Activated naive CD4-positive, alpha-beta T cell treated with anti-CD3 and anti-CD28 coated beads, Interleukin-2, amount 50 U/mL, for 24 hours (primary cell): ENCODE data around the gene SLC24A3.

Experiments used
- H3K27ac Mint-ChIP-seq: one replicate; pipeline ENCODE4 v1.8.0; 2021; ENCODE audit warnings: mild to moderate bottlenecking, mixed read lengths
- H3K27me3 Mint-ChIP-seq: one replicate; pipeline ENCODE4 v1.8.0; 2021; ENCODE audit warnings: mixed read lengths
- H3K36me3 Mint-ChIP-seq: one replicate; pipeline ENCODE4 v1.8.0; 2021; ENCODE audit warnings: mixed read lengths
- H3K4me1 Mint-ChIP-seq: one replicate; pipeline ENCODE4 v1.8.0; 2021; ENCODE audit warnings: mixed read lengths
- H3K4me3 Mint-ChIP-seq: one replicate; pipeline ENCODE4 v1.8.0; 2021; ENCODE audit warnings: mild to moderate bottlenecking, mixed read lengths
- H3K9me3 Mint-ChIP-seq: one replicate; pipeline ENCODE4 v1.8.0; 2021; ENCODE audit warnings: mixed read lengths

The SLC24A3 gene

DNA sequence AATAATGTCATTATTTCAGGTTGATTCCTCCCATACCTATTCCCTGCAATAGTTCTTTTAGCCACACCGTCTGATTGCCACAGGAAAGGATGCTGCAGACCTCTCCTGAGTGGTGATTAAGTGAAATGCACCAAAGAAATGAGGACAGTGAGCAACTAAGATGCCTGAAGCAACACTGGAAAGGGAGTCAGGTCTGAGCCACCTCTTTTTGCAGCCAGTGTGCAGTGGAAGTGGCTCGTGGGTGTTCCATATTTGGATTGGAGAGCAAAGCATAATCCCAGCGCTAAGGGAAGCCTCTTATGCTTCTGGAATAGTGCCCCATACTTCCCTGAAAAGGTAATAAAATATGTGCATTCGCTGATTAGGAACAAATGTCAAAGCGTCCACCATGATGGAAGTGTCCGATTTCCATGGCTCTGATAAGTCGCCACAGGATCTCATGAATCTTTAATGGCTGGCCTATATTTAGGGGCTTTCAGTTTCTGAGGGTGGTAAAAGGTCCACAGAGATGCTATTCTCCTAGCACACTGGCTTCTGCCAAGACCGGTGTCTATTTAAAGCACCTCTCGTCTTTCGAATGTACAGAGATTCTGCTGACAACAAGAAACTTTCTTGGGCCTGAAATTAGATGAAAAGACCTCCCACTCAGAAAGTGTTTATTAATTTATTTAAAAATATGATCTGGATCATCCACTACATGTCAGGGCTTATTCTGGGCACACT lies 253.9 kb downstream of the SLC24A3 start:
- H3K4me1 Mint-ChIP-seq, result no peaks in the 10 kb centered on the region
- H3K36me3 Mint-ChIP-seq, result no peaks in the 10 kb centered on the region
- no peak overlapping the region for H3K27ac Mint-ChIP-seq
- H3K27me3 Mint-ChIP-seq, result no peaks in the 10 kb centered on the region
- H3K9me3 Mint-ChIP-seq, result no peaks in the 10 kb centered on the region
- H3K4me3 Mint-ChIP-seq, result no peak overlapping the region

DNA sequence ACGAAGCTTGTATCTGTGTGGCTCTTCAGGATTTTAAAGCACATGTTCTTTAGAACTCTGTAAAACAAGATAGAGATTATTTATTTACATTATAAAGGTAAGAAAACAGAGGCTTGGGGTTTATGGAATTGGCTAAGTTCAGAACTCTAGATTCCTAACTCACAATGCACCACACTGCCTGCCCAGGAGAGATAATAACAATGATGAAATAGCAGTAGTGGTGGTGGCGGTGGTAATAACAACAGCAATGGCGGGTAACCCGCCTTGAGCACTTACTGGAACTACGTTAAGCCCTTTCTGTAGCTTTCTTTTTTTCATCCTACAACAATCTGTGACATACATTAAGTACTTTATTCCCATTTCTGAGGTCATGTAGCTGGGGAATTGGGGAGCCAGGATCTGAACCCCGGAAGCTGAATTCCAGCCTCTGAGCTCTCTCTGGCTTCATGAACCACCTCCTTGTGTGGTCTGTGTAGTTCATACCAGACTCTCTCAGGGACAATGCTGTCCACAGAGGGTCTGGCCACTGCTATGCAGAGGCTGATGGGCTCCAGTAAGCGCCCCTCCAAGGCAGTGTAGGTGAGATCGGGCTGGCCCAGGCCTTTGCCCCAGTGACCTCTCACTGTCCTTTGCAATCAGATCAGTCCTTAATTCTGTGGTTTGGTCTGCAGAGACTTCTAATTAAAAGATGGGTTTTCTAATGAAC lies 260.9 kb downstream of the SLC24A3 start:
- Mint-ChIP-seq H3K36me3 (no peaks in the 10 kb centered on the region), H3K27me3 (no peaks in the 10 kb centered on the region), H3K27ac (no peak overlapping the region), H3K9me3 (no peaks in the 10 kb centered on the region), H3K4me1 (no peaks in the 10 kb centered on the region), H3K4me3 (no peak overlapping the region)

DNA sequence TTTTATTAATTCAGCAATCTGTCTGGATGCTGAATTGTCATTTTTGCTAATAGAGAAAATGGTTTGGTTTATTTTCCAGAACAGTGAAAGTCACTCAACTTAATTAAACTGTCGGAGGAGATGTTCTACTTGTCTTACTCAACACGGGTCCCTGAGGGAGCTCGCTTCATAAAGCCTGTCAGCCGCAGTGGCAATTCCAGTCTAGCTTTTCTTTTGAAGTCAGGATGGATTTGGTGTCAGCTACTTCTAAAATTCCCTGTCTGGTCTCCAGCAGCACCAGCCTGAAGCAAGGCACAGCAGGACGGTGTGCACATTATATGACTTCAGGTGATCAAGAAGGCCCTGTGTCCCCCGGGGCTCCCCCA lies 261.5 kb downstream of the SLC24A3 start:
- Mint-ChIP-seq H3K9me3 (no peaks in the 10 kb centered on the region), H3K4me1 (no peaks in the 10 kb centered on the region), H3K36me3 (no peaks in the 10 kb centered on the region), H3K27ac (no peak overlapping the region), H3K4me3 (no peak overlapping the region), H3K27me3 (no peaks in the 10 kb centered on the region)

DNA sequence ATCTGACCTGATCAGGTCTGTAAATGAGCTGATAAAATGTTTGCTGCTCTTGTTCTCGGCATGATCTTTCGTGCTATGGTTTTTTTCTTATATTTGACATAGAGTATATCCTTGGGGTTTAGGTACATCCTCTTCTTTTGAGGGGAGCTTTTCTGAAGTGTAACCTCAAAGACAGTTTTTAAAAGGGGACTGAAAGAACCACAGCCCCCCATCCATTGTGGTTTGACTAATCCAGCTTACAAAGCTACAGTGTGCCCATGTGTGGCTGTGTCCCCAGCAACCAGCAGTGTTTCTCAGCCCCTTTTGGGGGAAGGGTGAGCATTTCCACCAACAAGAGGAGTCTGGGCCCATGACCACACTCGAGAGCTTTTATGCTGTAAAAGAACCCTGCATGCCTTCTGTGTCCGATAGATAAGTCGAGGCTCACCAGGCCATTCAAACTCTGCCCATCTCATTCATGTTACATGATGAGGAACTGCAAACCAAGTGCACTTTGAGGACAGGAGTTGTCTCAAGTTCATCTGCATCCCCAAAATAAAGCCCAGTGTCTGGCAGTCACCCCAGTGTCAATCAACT lies 266.0 kb downstream of the SLC24A3 start:
- Mint-ChIP-seq H3K27me3 (no peaks in the 10 kb centered on the region), H3K9me3 (no peaks in the 10 kb centered on the region), H3K4me1 (no peaks in the 10 kb centered on the region)

DNA sequence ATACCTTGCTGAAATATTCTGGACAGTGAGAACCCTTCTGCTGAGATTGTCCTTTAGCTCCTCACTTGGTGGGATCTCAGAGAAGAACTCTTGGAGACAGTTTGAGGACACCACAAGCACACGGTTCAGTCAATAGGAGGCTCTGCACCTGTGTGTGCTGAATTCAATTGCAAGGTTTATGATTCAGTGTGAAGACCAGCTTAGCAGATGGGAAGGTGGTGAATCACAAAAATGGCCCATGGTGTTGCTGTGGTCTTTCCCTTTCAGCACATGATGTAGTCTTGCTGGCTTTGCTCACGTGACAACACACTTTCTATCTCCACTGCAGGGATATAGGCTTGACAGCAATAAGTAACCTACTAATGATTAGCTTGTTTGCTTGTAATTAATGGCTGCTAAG lies 270.3 kb downstream of the SLC24A3 start:
- H3K27me3 Mint-ChIP-seq, result no peaks in the 10 kb centered on the region
- no peaks in the 10 kb centered on the region for H3K4me1 Mint-ChIP-seq
- H3K36me3 Mint-ChIP-seq, result no peaks in the 10 kb centered on the region

More for the DNA sequence above, 266.0 kb downstream of the SLC24A3 start:
- Mint-ChIP-seq H3K4me3 (no peak overlapping the region), H3K36me3 (no peaks in the 10 kb centered on the region), H3K27ac (no peak overlapping the region)

DNA sequence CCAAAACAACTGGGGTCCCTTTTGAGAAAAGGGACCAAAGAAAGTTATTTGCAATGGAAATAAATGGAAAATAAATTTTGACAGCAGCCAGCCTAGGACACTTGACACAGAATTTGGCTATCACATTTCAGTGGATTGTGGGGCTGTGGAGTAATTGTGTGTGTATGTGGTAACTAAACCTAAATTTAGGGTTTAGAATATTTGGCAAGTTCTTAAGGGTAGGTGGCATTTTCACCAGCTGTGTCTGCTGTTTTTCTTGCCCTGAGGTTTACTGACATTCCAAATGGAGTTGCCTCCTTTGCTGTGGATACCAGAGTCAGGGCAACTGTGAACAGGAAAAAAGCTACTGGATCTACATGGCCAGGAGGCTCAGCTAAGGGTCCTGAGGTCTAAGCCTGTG lies 270.9 kb downstream of the SLC24A3 start:
- H3K27ac Mint-ChIP-seq, result no peak overlapping the region
- H3K36me3 Mint-ChIP-seq, result no peaks in the 10 kb centered on the region
- H3K4me3 Mint-ChIP-seq, result no peak overlapping the region
- no peaks in the 10 kb centered on the region for H3K4me1 Mint-ChIP-seq
- H3K9me3 Mint-ChIP-seq, result no peaks in the 10 kb centered on the region
- no peaks in the 10 kb centered on the region for H3K27me3 Mint-ChIP-seq

More for the DNA sequence above, 270.3 kb downstream of the SLC24A3 start:
- Mint-ChIP-seq H3K4me3 (no peak overlapping the region), H3K27ac (no peak overlapping the region), H3K9me3 (no peaks in the 10 kb centered on the region)

DNA sequence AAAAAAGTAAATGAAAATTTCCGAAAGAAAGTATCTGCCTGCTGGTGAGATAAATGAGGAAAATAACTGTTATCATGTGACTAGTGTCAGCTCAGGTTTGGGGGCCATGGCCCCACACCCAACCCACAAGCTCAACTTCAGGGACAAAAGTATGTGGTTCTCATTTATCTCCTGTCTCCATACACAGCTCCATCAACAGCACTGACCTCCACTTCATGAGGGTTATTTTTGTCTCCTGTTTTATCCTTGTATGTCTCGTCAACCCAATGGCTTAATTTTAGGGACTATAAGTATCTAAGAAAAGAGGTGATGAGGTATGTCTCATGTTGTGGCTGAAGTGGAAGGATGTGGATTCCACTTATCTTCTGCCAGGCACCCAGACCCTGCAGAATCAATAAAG lies 274.0 kb downstream of the SLC24A3 start:
- Mint-ChIP-seq H3K36me3 (no peaks in the 10 kb centered on the region), H3K27ac (no peak overlapping the region), H3K4me1 (no peaks in the 10 kb centered on the region), H3K4me3 (no peak overlapping the region), H3K9me3 (no peaks in the 10 kb centered on the region), H3K27me3 (no peaks in the 10 kb centered on the region)

DNA sequence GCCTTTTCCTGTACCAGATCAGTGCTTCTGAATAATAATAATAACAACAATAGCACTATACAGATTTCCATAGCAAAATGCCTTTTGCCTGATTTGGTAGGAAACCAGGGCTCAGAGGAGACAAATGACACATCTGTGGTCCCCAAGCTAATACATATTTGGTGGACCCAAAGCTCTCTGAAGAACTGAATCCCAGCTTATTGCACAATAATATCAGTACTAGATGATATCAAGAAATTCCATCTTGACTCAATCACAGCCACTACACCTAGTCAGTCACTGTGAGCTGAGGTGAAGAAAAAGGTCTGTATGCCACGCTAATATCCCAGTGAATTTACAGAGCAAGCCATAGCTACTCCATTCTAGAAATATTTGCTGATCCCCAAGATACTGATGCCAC lies 275.0 kb downstream of the SLC24A3 start:
- Mint-ChIP-seq H3K4me3 (no peak overlapping the region), H3K27ac (no peak overlapping the region), H3K36me3 (no peaks in the 10 kb centered on the region), H3K27me3 (no peaks in the 10 kb centered on the region), H3K4me1 (no peaks in the 10 kb centered on the region), H3K9me3 (no peaks in the 10 kb centered on the region)

DNA sequence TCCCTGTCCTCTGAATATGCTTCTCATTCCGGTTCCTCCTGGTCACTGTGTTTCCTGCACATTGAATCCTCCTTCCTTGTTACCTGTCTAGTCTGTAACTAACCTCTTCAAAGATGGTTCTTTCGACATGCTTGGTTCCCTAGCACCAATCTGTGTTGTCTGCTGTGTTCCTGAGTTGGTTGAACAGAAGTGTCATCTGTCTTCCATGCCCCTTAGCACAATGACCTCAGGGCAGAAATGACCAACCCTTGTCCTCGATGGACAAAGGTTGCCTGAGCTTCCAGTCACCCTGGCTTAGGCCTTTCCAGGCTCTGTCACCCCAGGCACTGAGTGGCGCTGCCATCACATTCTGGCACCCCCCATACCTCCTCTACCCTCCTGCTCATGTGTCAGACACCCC lies 278.8 kb downstream of the SLC24A3 start:
- H3K4me1 Mint-ChIP-seq, result no peaks in the 10 kb centered on the region
- no peaks in the 10 kb centered on the region for H3K36me3 Mint-ChIP-seq
- H3K4me3 Mint-ChIP-seq, result no peak overlapping the region
- no peaks in the 10 kb centered on the region for H3K9me3 Mint-ChIP-seq
- H3K27ac Mint-ChIP-seq, result no peak overlapping the region
- no peaks in the 10 kb centered on the region for H3K27me3 Mint-ChIP-seq

DNA sequence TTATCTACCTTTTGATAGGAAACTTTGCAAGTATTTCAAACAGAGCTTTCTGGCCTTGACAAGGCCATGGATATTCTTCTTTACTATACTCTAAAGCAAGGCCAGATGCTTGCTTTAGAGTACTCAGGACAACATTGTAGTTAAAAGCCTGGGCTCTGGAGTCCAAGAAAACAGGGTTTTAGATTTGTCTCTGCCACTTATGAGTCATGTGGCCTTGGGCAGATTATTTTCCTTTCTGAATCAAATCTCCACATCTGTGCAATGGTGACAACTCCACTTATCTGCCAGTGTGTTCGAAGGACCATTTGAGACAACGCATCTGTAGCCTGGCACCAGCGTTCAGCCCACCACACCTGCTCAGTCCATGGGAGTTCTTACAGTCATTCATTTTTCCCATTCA lies 279.7 kb downstream of the SLC24A3 start:
- Mint-ChIP-seq H3K36me3 (no peaks in the 10 kb centered on the region), H3K4me3 (no peak overlapping the region), H3K27me3 (no peaks in the 10 kb centered on the region), H3K27ac (no peak overlapping the region), H3K4me1 (no peaks in the 10 kb centered on the region), H3K9me3 (no peaks in the 10 kb centered on the region)

DNA sequence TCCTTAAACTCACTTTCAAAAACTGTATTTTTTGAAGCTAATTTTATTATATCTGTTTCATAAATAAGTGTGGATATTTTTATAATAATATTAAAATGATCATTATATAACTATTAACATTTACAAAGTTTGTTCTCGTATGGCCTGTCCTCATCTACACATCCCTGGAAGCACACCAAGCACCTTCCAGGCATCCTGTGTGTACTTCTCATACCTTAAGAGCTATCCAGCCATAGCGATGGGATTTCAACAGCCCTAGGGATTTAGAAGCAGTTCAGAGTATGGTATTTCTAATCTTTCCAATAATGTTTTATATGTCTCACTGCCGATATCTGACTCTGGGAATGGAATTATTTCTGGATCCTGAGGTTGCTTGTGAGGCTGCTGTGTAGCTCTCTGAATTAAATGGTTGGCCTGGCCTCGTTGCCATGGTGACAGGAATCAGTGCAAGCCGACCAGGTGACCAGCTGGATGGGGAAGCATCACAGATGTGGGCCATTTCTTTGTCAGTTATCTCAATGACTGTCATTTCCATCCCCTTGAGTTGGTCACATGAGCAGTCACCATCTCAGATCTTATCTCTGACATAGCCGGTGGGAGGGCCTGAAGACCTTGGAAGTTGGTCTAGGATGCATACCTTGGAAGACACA lies 280.4 kb downstream of the SLC24A3 start:
- Mint-ChIP-seq H3K27ac (no peak overlapping the region), H3K36me3 (no peaks in the 10 kb centered on the region), H3K4me3 (no peak overlapping the region), H3K9me3 (no peaks in the 10 kb centered on the region), H3K4me1 (no peaks in the 10 kb centered on the region), H3K27me3 (no peaks in the 10 kb centered on the region)

DNA sequence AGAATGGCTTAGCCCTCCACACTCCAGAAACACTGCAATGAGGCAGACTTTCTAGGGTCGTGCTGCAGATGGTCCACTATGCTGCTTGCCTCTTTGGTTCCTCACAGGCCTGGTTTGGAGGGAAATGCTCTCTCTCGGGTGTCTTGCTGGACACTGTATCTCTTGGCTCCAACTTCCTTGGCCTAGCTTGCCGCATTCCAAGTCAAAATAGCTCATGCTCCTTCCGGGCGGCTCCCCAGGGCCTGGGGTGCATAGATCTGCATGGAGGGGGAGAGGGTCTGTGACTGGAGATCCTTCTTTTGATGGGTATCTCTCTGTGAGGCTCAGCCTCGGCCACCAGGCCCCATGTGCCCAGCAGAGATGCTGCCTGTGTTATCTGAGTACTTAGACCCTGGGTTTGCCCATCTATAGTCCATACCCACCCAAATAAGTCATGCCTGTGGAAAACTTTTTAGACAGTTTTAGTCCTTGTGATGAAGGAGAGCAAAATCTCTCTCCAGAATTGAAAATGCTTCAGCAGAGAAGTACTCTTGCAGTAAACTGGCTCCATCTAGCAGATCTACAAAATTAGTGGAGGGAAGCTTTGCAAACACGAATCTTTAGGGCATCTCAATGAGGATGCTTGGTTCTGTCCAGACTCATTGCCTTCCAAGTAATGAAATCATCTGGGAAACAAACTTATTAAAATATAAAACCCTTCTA lies 281.5 kb downstream of the SLC24A3 start:
- Mint-ChIP-seq H3K36me3 (no peaks in the 10 kb centered on the region), H3K27ac (no peak overlapping the region), H3K4me3 (no peak overlapping the region), H3K9me3 (no peaks in the 10 kb centered on the region), H3K27me3 (no peaks in the 10 kb centered on the region), H3K4me1 (peaks cover 5% of the 10 kb centered on the region)

DNA sequence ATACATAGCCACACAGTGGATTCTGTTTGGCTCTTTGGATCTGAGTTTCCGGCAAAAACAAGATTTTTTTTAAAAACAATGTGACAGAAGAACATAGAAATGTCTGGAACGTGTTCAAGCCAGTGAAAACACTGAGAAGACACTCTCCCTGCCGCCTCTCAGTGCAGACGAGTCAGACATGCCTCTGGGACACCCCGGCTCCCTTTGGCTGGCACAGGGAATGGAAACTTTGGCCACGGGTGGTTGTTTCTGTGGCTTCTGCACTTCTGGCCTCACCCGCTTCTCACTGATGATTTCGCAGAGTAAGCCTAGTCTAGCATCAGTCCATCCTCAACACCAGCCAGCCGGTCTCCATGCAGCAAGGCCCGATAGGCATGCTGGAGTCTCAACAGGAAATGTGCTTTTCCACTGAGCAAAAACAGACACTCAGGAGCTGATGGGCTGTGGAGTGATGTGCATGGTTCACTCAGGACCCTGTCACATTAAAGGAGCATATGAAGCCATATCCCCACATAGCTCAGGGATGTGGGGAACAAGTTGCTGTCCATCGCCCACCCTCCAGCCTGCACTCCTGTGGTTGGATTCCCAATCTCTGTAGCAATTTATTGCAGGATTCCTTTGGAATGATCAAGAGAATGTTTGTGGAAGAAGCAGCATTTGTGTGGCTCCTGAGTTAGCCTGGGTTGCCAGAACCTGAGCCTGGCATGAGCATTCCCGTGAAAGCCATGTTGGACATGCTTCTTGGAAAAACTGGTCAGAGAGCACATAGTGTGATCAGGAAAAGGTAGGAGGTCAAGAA lies 283.7 kb downstream of the SLC24A3 start:
- Mint-ChIP-seq H3K36me3 (no peaks in the 10 kb centered on the region), H3K27ac (no peak overlapping the region), H3K4me1 (peaks cover 5% of the 10 kb centered on the region), H3K9me3 (no peaks in the 10 kb centered on the region), H3K4me3 (no peak overlapping the region), H3K27me3 (no peaks in the 10 kb centered on the region)

DNA sequence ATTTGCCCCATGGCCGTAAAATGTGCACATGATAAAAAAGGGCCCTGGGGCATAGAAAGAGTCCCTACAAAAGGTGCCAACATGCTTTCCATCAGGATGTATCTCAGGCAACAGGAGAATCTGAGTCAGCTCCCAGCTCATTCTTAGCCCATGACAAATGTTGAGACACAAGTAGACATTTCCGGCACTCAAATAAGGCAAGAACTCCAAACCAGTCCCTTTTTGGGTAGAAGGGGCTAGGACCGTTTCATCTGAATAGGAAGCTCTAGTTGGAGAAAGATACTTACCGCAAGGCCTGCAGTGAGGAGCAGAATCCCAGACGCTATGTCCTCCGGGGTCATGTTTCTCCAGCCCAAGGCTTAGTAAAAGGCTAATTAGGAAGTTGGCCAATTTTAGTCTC lies 284.6 kb downstream of the SLC24A3 start:
- no peak overlapping the region for H3K4me3 Mint-ChIP-seq
- no peak overlapping the region for H3K27ac Mint-ChIP-seq
- no peaks in the 10 kb centered on the region for H3K36me3 Mint-ChIP-seq
- H3K4me1 Mint-ChIP-seq, result peaks cover 5% of the 10 kb centered on the region
- no peaks in the 10 kb centered on the region for H3K27me3 Mint-ChIP-seq
- H3K9me3 Mint-ChIP-seq, result no peaks in the 10 kb centered on the region

DNA sequence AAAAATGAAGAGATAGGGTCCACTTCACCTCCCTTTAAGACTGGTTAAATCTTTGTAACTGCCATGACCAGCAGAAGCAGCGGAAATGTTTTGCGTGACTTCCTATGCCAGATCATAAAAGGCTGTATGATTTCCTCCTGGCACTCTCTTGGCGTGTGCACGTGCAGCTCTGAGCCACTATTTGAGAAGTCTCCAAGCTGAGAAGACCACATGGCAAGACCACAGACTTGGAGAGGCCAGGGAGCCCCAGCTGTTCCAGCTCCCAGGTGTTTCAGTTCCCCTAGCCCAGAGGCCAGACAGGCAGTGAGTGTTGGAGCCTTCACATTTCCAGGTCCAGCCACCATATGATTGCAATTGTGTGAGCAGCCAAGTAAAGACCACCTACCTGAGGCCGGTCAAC lies 286.3 kb downstream of the SLC24A3 start:
- no peak overlapping the region for H3K27ac Mint-ChIP-seq
- H3K4me1 Mint-ChIP-seq, result peaks cover 5% of the 10 kb centered on the region

More for the DNA sequence above, 286.3 kb downstream of the SLC24A3 start:
- H3K9me3 Mint-ChIP-seq, result peaks cover 3% of the 10 kb centered on the region
- no peak overlapping the region for H3K4me3 Mint-ChIP-seq
- H3K36me3 Mint-ChIP-seq, result no peaks in the 10 kb centered on the region
- H3K27me3 Mint-ChIP-seq, result no peaks in the 10 kb centered on the region
